ENCODE measurements around the gene GSTM1.
"Not testable (repeated sequence)": the region's sequence is repeated elsewhere in the genome, so short reads cannot be mapped to it uniquely, and the experiment has no call there.

The GSTM1 gene

GRCh38 chr1:109660691-109661026 lies 27.0 kb upstream of the GSTM1 start:
- H3K4me2 ChIP-seq (ENCODE audit: low read length, poor library complexity, severe bottlenecking); H3K18ac ChIP-seq (ENCODE audit: low read depth in 1 of 2, low read length in 2 of 2); H3K9me3 ChIP-seq (ENCODE audit: control insufficient read depth, low read length); H3K23ac ChIP-seq (ENCODE audit: low read length in 2 of 2); H3K27ac ChIP-seq (ENCODE audit: low read length, poor library complexity, severe bottlenecking); H3K36me3 ChIP-seq (ENCODE audit: control insufficient read depth in 1 of 2, insufficient read depth in 2 of 2, low read depth in 1 of 2, low read length in 2 of 2); H3K9ac ChIP-seq (ENCODE audit: low read length); H3K14ac ChIP-seq (ENCODE audit: low read length in 2 of 2); H3K4me3 ChIP-seq (ENCODE audit: insufficient read depth in 1 of 2, low read depth in 1 of 2, low read length in 2 of 2); H2BK120ac ChIP-seq (ENCODE audit: low read depth, low read length); DNase-seq; H2AFZ ChIP-seq (ENCODE audit: low read depth, low read length); H3K4ac ChIP-seq (ENCODE audit: low read depth in 1 of 2, low read length in 2 of 2); H2BK5ac ChIP-seq (ENCODE audit: low read depth, low read length, poor library complexity, severe bottlenecking); H2AK5ac ChIP-seq (ENCODE audit: low read length, severe bottlenecking); H3K27me3 ChIP-seq (ENCODE audit: control insufficient read depth in 1 of 2, insufficient read depth in 1 of 2, low read length in 2 of 2); H2BK15ac ChIP-seq (ENCODE audit: low read depth, poor library complexity, severe bottlenecking); H4K91ac ChIP-seq (ENCODE audit: low read length); H3K79me1 ChIP-seq (replicated peaks; ENCODE audit: low read length, poor library complexity, severe bottlenecking); H2BK12ac ChIP-seq (ENCODE audit: low read length in 2 of 2); H4K8ac ChIP-seq (ENCODE audit: low read length): not testable (repeated sequence)
- H3K4me1 ChIP-seq (ENCODE audit: control insufficient read depth, insufficient read depth, low read depth, low read length): peaks cover 23% of the 10 kb centered on the region
- WGBS: 95% methylated on average over 2 of the region's 4 CpGs

- H4K91ac ChIP-seq (ENCODE audit: low read length): no peak overlapping the region
- no peak overlapping the region for H2BK12ac ChIP-seq (ENCODE audit: low read length in 2 of 2)
- no peak overlapping the region for H2BK120ac ChIP-seq (ENCODE audit: low read depth, low read length)
- peaks cover 7% of the 10 kb centered on the region in 2 experiments for H3K36me3 ChIP-seq (ENCODE audit: control insufficient read depth in 1 of 2, insufficient read depth in 2 of 2, low read depth in 1 of 2, low read length in 2 of 2)
- no peaks in the 10 kb centered on the region for H3K27me3 ChIP-seq (ENCODE audit: control insufficient read depth in 1 of 2, insufficient read depth in 1 of 2, low read length in 2 of 2)
- H2AFZ ChIP-seq (ENCODE audit: low read depth, low read length): no peak overlapping the region
- 93% methylated on average over 2 of the region's 2 CpGs for WGBS
- no peak overlapping the region for H3K14ac ChIP-seq (ENCODE audit: low read length in 2 of 2)
- H3K4me3 ChIP-seq (ENCODE audit: insufficient read depth in 1 of 2, low read depth in 1 of 2, low read length in 2 of 2): no peak overlapping the region
- H3K9me3 ChIP-seq (ENCODE audit: control insufficient read depth, low read length): no peaks in the 10 kb centered on the region
- no peak overlapping the region for H3K18ac ChIP-seq (ENCODE audit: low read depth in 1 of 2, low read length in 2 of 2)
- H3K9ac ChIP-seq (ENCODE audit: low read length): no peak overlapping the region
- DNase-seq: no peak
- H3K4me1 ChIP-seq (ENCODE audit: control insufficient read depth, insufficient read depth, low read depth, low read length): peaks cover 19% of the 10 kb centered on the region
- no peaks in the 10 kb centered on the region for H3K79me1 ChIP-seq (replicated peaks; ENCODE audit: low read length, poor library complexity, severe bottlenecking)
- H2BK5ac ChIP-seq (ENCODE audit: low read depth, low read length, poor library complexity, severe bottlenecking): no peak overlapping the region
- H3K27ac ChIP-seq (ENCODE audit: low read length, poor library complexity, severe bottlenecking): no peak overlapping the region
- H4K8ac ChIP-seq (ENCODE audit: low read length): no peak overlapping the region
- H2BK15ac ChIP-seq (ENCODE audit: low read depth, poor library complexity, severe bottlenecking): no peak overlapping the region
- H3K4ac ChIP-seq (ENCODE audit: low read depth in 1 of 2, low read length in 2 of 2): no peak overlapping the region
- H3K4me2 ChIP-seq (ENCODE audit: low read length, poor library complexity, severe bottlenecking): no peak overlapping the region
- peak overlapping the region in 1 of 2 experiments; percentile 52 for H3K23ac ChIP-seq (ENCODE audit: low read length in 2 of 2)
- H2AK5ac ChIP-seq (ENCODE audit: low read length, severe bottlenecking): no peak overlapping the region
Observed at GRCh38 chr1:109661391-109661790, 26.2 kb upstream of the GSTM1 start.

- Histone ChIP-seq H3K36me3 (ENCODE audit: control insufficient read depth in 1 of 2, insufficient read depth in 2 of 2, low read depth in 1 of 2, low read length in 2 of 2) (peaks cover 2 to 7% of the 10 kb centered on the region in 2 experiments), H2AFZ (ENCODE audit: low read depth, low read length) (no peak overlapping the region), H3K9me3 (ENCODE audit: control insufficient read depth, low read length) (no peaks in the 10 kb centered on the region), H2BK5ac (ENCODE audit: low read depth, low read length, poor library complexity, severe bottlenecking) (no peak overlapping the region), H2BK120ac (ENCODE audit: low read depth, low read length) (no peak overlapping the region), H3K4me3 (ENCODE audit: insufficient read depth in 1 of 2, low read depth in 1 of 2, low read length in 2 of 2) (no peak overlapping the region), H3K27ac (ENCODE audit: low read length, poor library complexity, severe bottlenecking) (no peak overlapping the region), H3K9ac (ENCODE audit: low read length) (no peak overlapping the region), H4K8ac (ENCODE audit: low read length) (no peak overlapping the region), H3K23ac (ENCODE audit: low read length in 2 of 2) (no peak overlapping the region), H3K14ac (ENCODE audit: low read length in 2 of 2) (no peak overlapping the region), H3K4me2 (ENCODE audit: low read length, poor library complexity, severe bottlenecking) (no peak overlapping the region), H3K18ac (ENCODE audit: low read depth in 1 of 2, low read length in 2 of 2) (no peak overlapping the region), H3K4ac (ENCODE audit: low read depth in 1 of 2, low read length in 2 of 2) (no peak overlapping the region), H4K91ac (ENCODE audit: low read length) (no peak overlapping the region), H2AK5ac (ENCODE audit: low read length, severe bottlenecking) (no peak overlapping the region), H3K27me3 (ENCODE audit: control insufficient read depth in 1 of 2, insufficient read depth in 1 of 2, low read length in 2 of 2) (no peaks in the 10 kb centered on the region), H2BK15ac (ENCODE audit: low read depth, poor library complexity, severe bottlenecking) (no peak overlapping the region), H3K4me1 (ENCODE audit: control insufficient read depth, insufficient read depth, low read depth, low read length) (peaks cover 13% of the 10 kb centered on the region), H3K79me1 (replicated peaks; ENCODE audit: low read length, poor library complexity, severe bottlenecking) (no peaks in the 10 kb centered on the region), H2BK12ac (ENCODE audit: low read length in 2 of 2) (no peak overlapping the region)
- no CpG with 5 or more reads among the region's 1 CpG for WGBS
- DNase-seq: no peak
Observed at GRCh38 chr1:109664671-109665070, 22.9 kb upstream of the GSTM1 start.

GRCh38 chr1:109667452-109668122 lies 20.0 kb upstream of the GSTM1 start, which contains the start of gene GSTM2:
TSS of gene GSTM2 (plus strand) at chr1:109668057. CDS start at chr1:109668116, 59 bp downstream.
- Histone ChIP-seq H3K36me3 (ENCODE audit: control insufficient read depth in 1 of 2, insufficient read depth in 2 of 2, low read depth in 1 of 2, low read length in 2 of 2) (peaks cover 0 to 16% of the 10 kb centered on the region in 2 experiments), H3K27ac (ENCODE audit: low read length, poor library complexity, severe bottlenecking) (no peak within 1 kb of the TSS), H3K4ac (ENCODE audit: low read depth in 1 of 2, low read length in 2 of 2) (peak within 1 kb of the TSS; percentile 17 to 91), H3K4me1 (ENCODE audit: control insufficient read depth, insufficient read depth, low read depth, low read length) (peaks cover 9% of the 10 kb centered on the region), H2BK12ac (ENCODE audit: low read length in 2 of 2) (peak within 1 kb of the TSS; percentile 56 to 84), H2BK5ac (ENCODE audit: low read depth, low read length, poor library complexity, severe bottlenecking) (no peak within 1 kb of the TSS), H3K27me3 (ENCODE audit: control insufficient read depth in 1 of 2, insufficient read depth in 1 of 2, low read length in 2 of 2) (no peaks in the 10 kb centered on the region), H4K91ac (ENCODE audit: low read length) (peak within 1 kb of the TSS; percentile 50), H3K79me1 (replicated peaks; ENCODE audit: low read length, poor library complexity, severe bottlenecking) (peaks cover 1% of the 10 kb centered on the region), H3K14ac (ENCODE audit: low read length in 2 of 2) (no peak within 1 kb of the TSS), H2AFZ (ENCODE audit: low read depth, low read length) (peak within 1 kb of the TSS; percentile 73), H2AK5ac (ENCODE audit: low read length, severe bottlenecking) (no peak within 1 kb of the TSS), H3K18ac (ENCODE audit: low read depth in 1 of 2, low read length in 2 of 2) (peak within 1 kb of the TSS in 1 of 2 experiments; percentile 80), H3K4me2 (ENCODE audit: low read length, poor library complexity, severe bottlenecking) (peak within 1 kb of the TSS; percentile 73), H2BK15ac (ENCODE audit: low read depth, poor library complexity, severe bottlenecking) (no peak within 1 kb of the TSS), H3K4me3 (ENCODE audit: insufficient read depth in 1 of 2, low read depth in 1 of 2, low read length in 2 of 2) (peak within 1 kb of the TSS; percentile 63 to 85), H3K9ac (ENCODE audit: low read length) (peak within 1 kb of the TSS; percentile 84), H3K9me3 (ENCODE audit: control insufficient read depth, low read length) (no peaks in the 10 kb centered on the region), H2BK120ac (ENCODE audit: low read depth, low read length) (peak within 1 kb of the TSS; percentile 49), H4K8ac (ENCODE audit: low read length) (peak within 1 kb of the TSS; percentile 60), H3K23ac (ENCODE audit: low read length in 2 of 2) (no peak within 1 kb of the TSS)
- 28% methylated on average over 14 of the region's 22 CpGs for WGBS
- DNase-seq: peak; percentile 91

All from mesenchymal stem cell (in vitro differentiated cells and primary cell).